GM18505 (cell line): ENCODE results near the gene RGS21.
"Not testable (repeated sequence)": the region's sequence is repeated elsewhere in the genome, so short reads cannot be mapped to it uniquely, and the experiment has no call there.

Experiments used
- ATAC-seq: cut with Tn5 transposase; IDR thresholded peaks from one replicate; pipeline ENCODE4 v1.9.1; 2021; ENCODE audit not compliant: unreplicated experiment
- POLR2A ChIP-seq: IDR thresholded peaks from 4 replicates; pipeline ENCODE4 v1.6.1; 2011; ENCODE audit warnings: borderline replicate concordance; ENCODE audit not compliant: insufficient read depth, insufficient read length; ENCODE audit errors: extremely low read depth

The RGS21 gene

GRCh38 chr1:192316942-192317450 lies at the start of gene RGS21:
Gene RGS21, plus strand, starts transcription at chr1:192316992. Its CDS starts 26,045 bp downstream, at chr1:192343037.
- ATAC-seq, result no peak
- TF ChIP-seq POLR2A, result no peak

- TF ChIP-seq POLR2A, result no peak
- ATAC-seq, result no peak
Measured at GRCh38 chr1:192268468-192269052, 48.2 kb upstream of the RGS21 start.

GRCh38 chr1:192270398-192270797 lies 46.4 kb upstream of the RGS21 start:
- TF ChIP-seq POLR2A, result no peak
- no peak for ATAC-seq

DNA sequence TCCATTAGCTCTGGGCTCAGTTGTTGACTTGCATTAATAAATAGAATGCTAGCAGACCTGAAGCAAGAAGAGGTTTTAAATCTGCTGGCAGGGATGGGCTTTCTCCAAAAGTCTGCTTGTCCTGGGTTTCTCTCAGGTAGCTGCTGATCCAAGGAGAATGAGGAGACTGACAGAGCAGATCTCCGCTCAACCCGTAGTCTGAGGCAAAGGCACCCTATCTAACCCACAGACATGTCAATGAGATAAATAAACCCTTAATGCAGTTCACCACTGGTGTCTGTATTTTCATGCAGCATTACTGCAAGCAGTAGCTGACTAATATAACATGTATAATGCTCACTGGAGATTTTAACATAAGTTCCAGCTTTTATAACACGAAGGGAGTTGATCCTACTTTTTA lies 44.1 kb upstream of the RGS21 start:
- TF ChIP-seq POLR2A, result no peak
- ATAC-seq, result no peak

- TF ChIP-seq POLR2A, result no peak
- ATAC-seq, result no peak
Measured at GRCh38 chr1:192274588-192274987, 42.2 kb upstream of the RGS21 start.

DNA sequence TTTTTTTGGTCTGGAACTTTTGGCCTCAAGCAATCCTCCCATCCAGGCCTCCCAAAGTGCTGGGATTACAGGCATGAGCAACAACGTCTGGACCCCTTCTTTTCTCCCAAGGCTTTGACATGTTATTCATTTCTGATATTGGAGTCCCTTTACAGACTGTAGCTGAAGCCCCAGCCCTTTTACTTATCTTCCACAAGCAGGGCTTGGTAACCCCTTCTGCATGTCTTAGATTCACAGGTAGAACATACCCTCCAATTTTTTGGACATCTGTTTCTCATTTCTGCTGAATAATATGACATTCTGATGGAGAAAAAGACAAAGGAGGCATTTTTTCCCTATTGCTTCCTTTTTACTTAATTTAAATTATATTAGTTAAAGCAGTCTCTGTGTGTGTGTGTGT lies 39.2 kb upstream of the RGS21 start:
- no peak for ATAC-seq
- TF ChIP-seq POLR2A, result no peak

GRCh38 chr1:192284927-192285326 lies 31.9 kb upstream of the RGS21 start:
- no peak for ATAC-seq
- TF ChIP-seq POLR2A, result no peak

DNA sequence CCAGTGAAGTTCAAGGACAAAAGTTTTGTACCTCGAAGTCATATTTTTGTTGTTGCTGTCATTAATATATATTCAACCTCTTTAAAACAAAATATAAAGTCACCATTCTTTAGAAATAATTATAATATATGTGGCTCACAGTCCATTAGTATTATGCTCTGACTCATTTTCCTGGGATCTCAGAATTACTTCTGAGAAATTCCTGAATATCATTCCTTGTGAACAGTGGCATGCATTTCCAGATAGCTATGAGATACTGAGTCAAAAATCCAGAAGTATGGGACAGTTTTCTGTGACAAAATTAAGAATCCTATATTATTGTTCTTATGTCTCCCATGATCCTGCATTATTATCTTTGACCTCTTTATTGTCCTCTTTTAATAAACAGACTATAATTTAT lies 13.8 kb upstream of the RGS21 start:
- no peak for TF ChIP-seq POLR2A
- no peak for ATAC-seq

DNA sequence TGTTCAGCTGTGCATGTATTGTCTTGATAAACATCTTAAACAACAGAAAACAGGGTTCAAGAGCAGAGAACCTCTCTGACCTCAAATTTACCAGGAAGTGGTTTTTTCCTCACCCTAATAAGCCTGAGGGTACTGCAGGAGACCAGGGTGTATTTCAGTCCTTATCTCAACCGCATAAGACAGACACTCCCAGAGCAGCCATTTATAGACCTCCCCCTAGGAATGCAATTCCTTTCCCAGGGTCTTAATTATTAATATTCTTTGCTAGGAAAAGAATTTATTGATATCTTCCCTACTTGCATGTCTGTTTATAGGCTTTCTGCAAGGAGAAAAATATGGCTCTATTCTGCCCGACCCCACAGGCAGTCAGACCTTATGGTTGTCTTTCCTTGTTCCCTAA lies 8.5 kb upstream of the RGS21 start:
- not testable (repeated sequence) for ATAC-seq

DNA sequence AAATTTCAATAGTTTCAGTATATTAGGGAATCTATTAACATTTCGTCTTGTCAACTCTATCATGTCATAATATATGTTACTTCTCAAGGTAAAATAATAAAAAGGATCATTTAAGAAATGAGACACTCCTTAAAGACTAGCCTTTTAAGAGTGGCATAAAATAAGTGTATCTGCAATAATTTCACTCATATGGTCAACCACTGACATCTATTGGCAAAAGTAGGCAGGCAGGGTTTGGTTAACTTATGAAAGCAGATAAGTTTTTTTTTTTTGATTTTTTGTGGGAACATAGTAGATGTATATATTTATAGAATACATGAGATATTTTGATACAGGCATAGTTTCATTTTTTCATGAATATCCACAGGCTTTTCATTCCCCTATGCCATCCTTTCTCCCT lies 5.5 kb upstream of the RGS21 start:
- no peak for TF ChIP-seq POLR2A
- no peak for ATAC-seq

DNA sequence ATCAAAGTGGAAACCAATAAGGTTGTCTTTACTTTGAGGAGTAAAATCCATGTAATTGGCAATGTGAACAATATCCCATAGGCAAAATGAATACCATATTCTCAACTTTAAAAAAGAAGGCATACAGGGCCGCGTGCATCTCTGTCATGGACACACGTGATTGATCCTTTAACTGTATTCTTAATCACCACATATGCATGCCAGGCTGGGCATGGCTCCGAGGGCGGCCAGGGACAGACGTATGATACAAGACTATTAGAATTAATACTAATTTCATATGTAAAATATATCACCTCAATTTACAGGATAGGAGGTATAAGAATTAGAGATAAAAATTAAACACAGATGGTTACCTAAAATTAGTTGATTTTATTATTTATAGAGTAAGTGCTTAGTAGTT lies 11.2 kb downstream of the RGS21 start:
- no peak for TF ChIP-seq POLR2A
- no peak for ATAC-seq

DNA sequence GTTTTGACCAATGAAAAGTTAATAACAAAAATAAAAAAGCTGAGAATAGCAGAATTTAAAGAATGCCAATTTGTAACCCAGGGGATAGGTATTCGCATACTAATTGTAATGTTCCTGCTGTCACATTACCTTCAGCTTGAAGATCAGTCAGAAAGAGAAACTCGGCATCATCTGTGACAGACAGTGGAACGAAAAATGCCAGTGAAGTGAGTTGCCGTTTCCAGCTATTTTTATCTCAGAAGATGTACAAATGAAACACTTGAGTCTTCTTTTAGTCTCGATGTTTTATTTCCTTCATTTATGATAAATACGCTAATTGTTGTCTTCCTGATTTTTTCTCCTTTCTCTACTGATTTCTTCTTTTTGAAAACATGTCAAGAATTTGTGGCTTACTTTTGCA lies 26.1 kb downstream of the RGS21 start:
- ATAC-seq, result no peak
- TF ChIP-seq POLR2A, result no peak

GRCh38 chr1:192343344-192343743 lies 26.6 kb downstream of the RGS21 start:
- no peak for ATAC-seq
- no peak for TF ChIP-seq POLR2A

- ATAC-seq, result no peak
- TF ChIP-seq POLR2A, result no peak
Measured at GRCh38 chr1:192349314-192349713, 32.5 kb downstream of the RGS21 start.

DNA sequence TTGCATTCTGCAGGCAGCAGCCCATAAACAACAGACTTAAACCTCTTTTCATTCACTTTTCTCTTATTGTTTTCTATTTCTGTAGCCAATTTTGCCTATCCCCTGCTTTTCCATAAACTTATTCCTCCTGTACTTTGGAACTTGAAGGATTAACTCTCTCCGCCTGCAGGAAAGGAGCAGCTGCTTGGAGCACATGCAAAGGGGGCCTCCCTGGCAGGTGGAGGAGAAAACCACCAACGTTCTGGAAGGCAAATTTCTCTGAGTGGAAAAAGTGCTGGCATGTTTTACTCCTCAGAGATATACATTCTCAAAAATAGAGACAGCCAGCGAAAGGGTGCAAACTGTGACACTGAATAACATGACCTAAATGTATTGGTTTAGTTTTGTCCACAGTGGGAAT lies 33.6 kb downstream of the RGS21 start:
- TF ChIP-seq POLR2A, result no peak

GRCh38 chr1:192351550-192351949 lies 34.8 kb downstream of the RGS21 start:
- no peak for ATAC-seq
- TF ChIP-seq POLR2A, result no peak

More for the DNA sequence above, 33.6 kb downstream of the RGS21 start:
- ATAC-seq, result no peak

- no peak for TF ChIP-seq POLR2A
- no peak for ATAC-seq
Measured at GRCh38 chr1:192357924-192358323, 41.1 kb downstream of the RGS21 start.
